Fibroblast of villous mesenchyme (primary cell): ENCODE measurements around the gene NT5DC4. TPM values are rescaled to one million over a fixed set of nuclear protein-coding genes. Genes with fewer than 3 reads are reported as not detected.

Experiments
- DNase-seq: peaks from one replicate; pipeline ENCODE4 v3.0.0-alpha.2; 2010; ENCODE audit warnings: low read depth
- H3K4me3 ChIP-seq: 2 replicates; pipeline ENCODE4 v1.5.1; 2011; ENCODE audit warnings: low read depth, mild to moderate bottlenecking, low read length
- CTCF ChIP-seq: IDR thresholded peaks from 2 replicates; pipeline ENCODE4 v1.5.1; 2012; ENCODE audit warnings: low read depth, mild to moderate bottlenecking, low read length; ENCODE audit not compliant: insufficient read depth
- total RNA-seq: library from RNA; depleted of rRNA; stranded (reverse); fragments of >200 nt; gene quantifications from 2 replicates; pipeline ENCODE4 v1.2.3, GENCODE V29; 2012

Gene NT5DC4
- total RNA-seq, 1 donor, result not detected

GRCh38 chr2:112782234-112782799 is 61.5 kb downstream of the NT5DC4 start:
- no peak overlapping the region for H3K4me3 ChIP-seq
- no peak for DNase-seq
- TF ChIP-seq CTCF, result no peak

DNA sequence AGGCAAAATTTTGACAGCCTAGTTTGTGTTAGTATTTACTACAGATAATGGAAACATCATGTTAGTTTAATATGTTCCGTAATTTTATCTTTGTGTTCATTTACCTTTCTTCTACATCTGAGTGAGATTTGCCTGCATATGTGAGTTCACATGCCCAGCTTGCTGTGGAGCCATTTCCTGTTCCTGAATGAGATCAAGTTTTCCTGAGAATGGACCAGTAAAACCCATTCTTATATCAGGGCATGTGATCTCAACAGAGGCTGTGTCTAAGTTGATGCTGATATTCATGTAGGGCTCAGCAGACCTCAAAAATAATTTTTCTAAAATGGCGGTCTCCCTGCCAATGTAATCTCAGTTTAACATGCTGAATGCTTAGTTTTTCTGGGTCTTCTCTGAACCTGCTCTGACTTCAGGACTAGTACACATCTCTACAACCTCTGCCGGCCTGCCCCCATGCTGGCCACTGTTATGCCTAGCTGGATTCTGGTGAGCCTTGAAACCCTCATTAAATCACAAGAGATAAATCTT is 62.4 kb downstream of the NT5DC4 start:
- no peak overlapping the region for H3K4me3 ChIP-seq
- no peak for TF ChIP-seq CTCF
- no peak for DNase-seq

DNA sequence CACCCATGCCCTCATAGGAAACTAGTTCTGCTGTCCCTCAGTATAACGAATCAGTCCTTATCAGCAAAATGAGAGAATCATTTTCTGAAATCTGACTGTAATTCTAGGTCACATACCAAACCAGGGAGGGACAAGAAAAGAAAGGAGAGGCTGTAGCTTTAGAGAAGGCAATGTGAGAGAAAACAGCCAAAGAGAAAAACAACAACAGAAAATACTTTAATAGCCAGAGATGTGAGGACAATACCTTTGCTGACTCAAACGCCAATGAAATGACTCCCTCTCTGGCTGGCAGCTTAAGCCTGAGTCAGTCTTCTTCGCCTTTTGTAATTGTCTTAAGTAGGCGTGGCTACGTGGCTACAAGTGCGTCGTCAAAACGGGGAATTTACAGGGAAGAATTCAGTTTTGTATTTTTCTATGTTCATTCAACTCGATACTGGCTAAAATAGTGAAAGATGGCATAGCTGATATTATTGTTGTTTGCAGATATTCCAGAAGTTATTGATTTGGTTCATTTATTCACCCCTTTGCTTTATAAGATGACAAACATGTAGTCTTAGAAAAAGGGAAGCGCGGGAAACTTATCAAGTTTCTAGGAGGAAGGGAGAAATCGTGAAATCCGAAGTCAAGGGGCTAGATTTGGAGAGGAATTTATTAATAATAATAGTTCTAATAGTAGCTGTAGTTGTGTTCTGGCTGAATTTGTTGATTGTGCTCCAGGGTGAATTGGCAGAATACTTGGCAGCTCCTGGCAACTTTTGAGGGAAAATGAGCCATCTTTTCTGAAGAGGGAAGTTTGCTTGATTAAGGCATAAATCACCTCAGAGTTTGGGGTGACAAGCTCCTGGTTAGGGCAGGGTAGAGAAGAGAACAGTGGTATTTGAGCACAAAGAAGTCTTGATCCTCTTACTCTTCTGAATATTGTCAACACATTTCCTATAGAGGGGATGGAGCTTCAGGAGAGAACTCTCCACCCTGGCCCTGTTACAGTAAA is 63.7 kb downstream of the NT5DC4 start, which contains the start of gene IL1A:
Gene IL1A, minus strand, starts transcription at position 295 of the 991 bp plus-strand sequence. CDS start 723 bp downstream, outside the sequence.
- TF ChIP-seq CTCF, result no peak
- DNase-seq, result peak; percentile 51
- H3K4me3 ChIP-seq, result no peak within 1 kb of the TSS

DNA sequence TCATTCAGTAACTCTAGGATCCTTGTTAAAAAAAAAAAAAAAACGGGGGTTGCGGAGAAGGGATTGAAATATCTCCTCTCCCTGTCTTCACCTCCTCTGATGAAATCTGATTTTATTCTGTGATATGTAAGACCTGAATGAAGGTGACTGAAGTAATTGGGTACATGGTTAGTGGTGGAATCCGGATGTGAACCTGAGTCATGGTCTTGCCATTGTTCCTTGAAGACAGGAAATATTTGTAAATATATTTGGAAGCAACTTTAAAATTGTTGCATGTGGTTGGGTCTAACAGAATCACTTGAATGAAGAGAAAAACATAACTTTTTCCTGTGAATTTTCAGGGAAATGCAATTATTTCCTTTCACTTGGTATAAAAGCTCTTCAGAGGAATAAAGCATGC is 66.5 kb downstream of the NT5DC4 start:
- DNase-seq, result no peak
- no peak for TF ChIP-seq CTCF
- H3K4me3 ChIP-seq, result no peak overlapping the region

DNA sequence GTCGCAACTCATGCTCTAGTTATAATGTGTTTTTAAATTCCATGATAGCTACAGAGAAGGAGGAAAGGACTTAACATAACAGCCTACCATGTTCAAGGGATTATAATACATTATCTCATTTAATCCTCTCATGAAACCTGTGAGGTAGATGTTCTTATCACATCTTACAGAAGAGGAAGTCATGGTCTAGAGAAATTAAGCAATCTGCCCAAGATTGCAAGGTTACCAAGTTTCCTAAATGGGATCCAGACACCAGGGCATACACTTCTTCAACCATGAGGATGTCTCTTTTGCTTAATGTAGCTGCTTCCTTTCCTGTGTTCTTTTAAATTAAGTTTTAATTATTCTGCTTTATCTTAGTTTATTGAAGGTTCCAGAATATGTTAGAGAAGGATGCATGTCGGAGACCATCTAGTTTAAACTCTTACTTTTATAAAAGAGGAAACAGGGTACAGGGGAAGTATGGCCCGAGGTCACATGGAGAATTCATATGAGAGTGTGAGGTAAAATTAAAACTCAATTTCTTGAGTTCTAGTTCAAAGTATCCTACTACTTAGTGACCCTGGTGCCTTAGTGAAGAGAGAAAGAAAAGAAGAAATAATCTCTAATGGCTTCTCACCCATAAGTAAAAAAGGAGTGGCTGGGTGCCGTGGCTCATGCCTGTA is 67.0 kb downstream of the NT5DC4 start:
- no peak for DNase-seq
- no peak for TF ChIP-seq CTCF
- H3K4me3 ChIP-seq, result no peak overlapping the region

DNA sequence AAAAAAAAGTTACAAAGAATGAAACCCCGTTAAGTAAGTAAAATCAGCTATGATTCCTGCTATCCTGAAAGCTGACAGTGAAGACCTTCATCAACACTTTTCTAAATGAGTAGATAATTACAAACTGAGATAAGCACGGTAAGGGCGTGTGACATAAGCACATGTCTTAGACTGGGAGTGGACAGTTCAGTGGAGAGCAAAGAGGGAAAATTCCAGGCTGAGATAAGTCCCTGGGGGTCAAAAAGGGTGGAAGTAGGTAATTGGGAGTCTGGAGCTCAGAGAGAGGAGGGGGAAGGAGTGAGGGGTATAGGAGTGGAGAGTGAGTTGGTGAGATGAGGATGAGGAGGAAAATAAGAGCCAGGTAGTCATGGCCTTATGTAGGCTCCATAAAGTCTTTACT is 67.8 kb downstream of the NT5DC4 start:
- no peak for DNase-seq
- no peak for TF ChIP-seq CTCF
- H3K4me3 ChIP-seq, result no peak overlapping the region
